DND-41 (cell line): Measurements from ENCODE around the gene RACGAP1.

Source experiments
- ATAC-seq: fragments of 200-7000 bp; cut with Tn5 transposase; 3 replicates; pipeline ENCODE4 v1.9.1; 2021; ENCODE audit warnings: low read depth; ENCODE audit not compliant: insufficient read depth
- DNase-seq: peaks from one replicate; pipeline ENCODE4 v3.0.0-alpha.2; 2020
- H2AFZ ChIP-seq: 2 replicates; pipeline ENCODE4 v1.6.0; 2012; ENCODE audit warnings: low read depth, low read length
- H3K27ac ChIP-seq: 2 replicates; pipeline ENCODE4 v1.5.1; 2012; ENCODE audit warnings: low read length, inconsistent platforms
- H3K27me3 ChIP-seq: fragments of 200-600 bp; sonication (generic); 2 replicates; pipeline ENCODE4 v1.6.0; 2012; ENCODE audit warnings: low read length, mild to moderate bottlenecking, inconsistent platforms; ENCODE audit not compliant: insufficient read depth, poor library complexity
- H3K36me3 ChIP-seq: 2 replicates; pipeline ENCODE4 v1.5.1; 2012; ENCODE audit warnings: low read length, inconsistent platforms; ENCODE audit not compliant: insufficient read depth
- H3K4me1 ChIP-seq: 2 replicates; pipeline ENCODE4 v1.5.1; 2012; ENCODE audit warnings: mild to moderate bottlenecking, low read length; ENCODE audit not compliant: insufficient read depth
- H3K4me2 ChIP-seq: 2 replicates; pipeline ENCODE4 v1.6.0; 2012; ENCODE audit warnings: mild to moderate bottlenecking, moderate library complexity, low read length, inconsistent platforms; ENCODE audit not compliant: insufficient read depth
- H3K4me3 ChIP-seq, 2 experiments: fragments of 200-600 bp in 1 of 2; shearing (Covaris generic) in 1 of 2; 2 replicates each; pipeline ENCODE4 v1.5.1; 2012 to 2016; ENCODE audit warnings: inconsistent platforms in 2 of 2, low read length in 2 of 2, mild to moderate bottlenecking in 2 of 2, low read depth in 1 of 2, moderate library complexity in 1 of 2
- H3K79me2 ChIP-seq: 2 replicates; pipeline ENCODE4 v1.6.0; 2012; ENCODE audit warnings: low read length, inconsistent platforms; ENCODE audit not compliant: insufficient read depth
- H3K9ac ChIP-seq: 2 replicates; pipeline ENCODE4 v1.6.0; 2012; ENCODE audit warnings: low read depth, mild to moderate bottlenecking, inconsistent platforms, low read length, moderate library complexity
- H3K9me3 ChIP-seq: 2 replicates; pipeline ENCODE4 v1.5.1; 2012; ENCODE audit warnings: low read length, moderate library complexity, mild to moderate bottlenecking, inconsistent platforms; ENCODE audit not compliant: insufficient read depth, severe bottlenecking
- H4K20me1 ChIP-seq: 2 replicates; pipeline ENCODE4 v1.6.0; 2012; ENCODE audit warnings: low read length; ENCODE audit not compliant: insufficient read depth
- EZH2 ChIP-seq: IDR thresholded peaks from 3 replicates; pipeline ENCODE4 v1.6.1; 2012; ENCODE audit warnings: borderline replicate concordance, low read depth, mild to moderate bottlenecking, moderate library complexity, low read length, inconsistent platforms; ENCODE audit not compliant: severe bottlenecking
- TF ChIP-seq, protein P1 (sequence below): IDR thresholded peaks from 2 replicates; pipeline ENCODE4 v1.5.1; 2012; ENCODE audit warnings: borderline replicate concordance, low read length, moderate library complexity, mild to moderate bottlenecking; ENCODE audit not compliant: poor library complexity, severe bottlenecking; ENCODE audit errors: extremely low read depth

Gene RACGAP1

GRCh38 chr12:50018968-50019367 is 6.3 kb downstream of the RACGAP1 start:
- no peak for ATAC-seq
- H4K20me1 ChIP-seq, result peaks cover 33% of the 10 kb centered on the region
- H3K27ac ChIP-seq, result no peak overlapping the region
- H3K27me3 ChIP-seq, result no peaks in the 10 kb centered on the region
- peaks cover 30% of the 10 kb centered on the region for H3K4me1 ChIP-seq
- no peak overlapping the region for H3K9ac ChIP-seq
- H3K4me2 ChIP-seq, result no peak overlapping the region; the same call in 1 of the 2 replicates
- peaks cover 61% of the 10 kb centered on the region for H3K36me3 ChIP-seq
- H2AFZ ChIP-seq, result no peak overlapping the region
- H3K79me2 ChIP-seq, result peaks cover 99% of the 10 kb centered on the region
- H3K9me3 ChIP-seq, result no peaks in the 10 kb centered on the region
- TF ChIP-seq EZH2, result no peak
- TF ChIP-seq, protein P1, sequence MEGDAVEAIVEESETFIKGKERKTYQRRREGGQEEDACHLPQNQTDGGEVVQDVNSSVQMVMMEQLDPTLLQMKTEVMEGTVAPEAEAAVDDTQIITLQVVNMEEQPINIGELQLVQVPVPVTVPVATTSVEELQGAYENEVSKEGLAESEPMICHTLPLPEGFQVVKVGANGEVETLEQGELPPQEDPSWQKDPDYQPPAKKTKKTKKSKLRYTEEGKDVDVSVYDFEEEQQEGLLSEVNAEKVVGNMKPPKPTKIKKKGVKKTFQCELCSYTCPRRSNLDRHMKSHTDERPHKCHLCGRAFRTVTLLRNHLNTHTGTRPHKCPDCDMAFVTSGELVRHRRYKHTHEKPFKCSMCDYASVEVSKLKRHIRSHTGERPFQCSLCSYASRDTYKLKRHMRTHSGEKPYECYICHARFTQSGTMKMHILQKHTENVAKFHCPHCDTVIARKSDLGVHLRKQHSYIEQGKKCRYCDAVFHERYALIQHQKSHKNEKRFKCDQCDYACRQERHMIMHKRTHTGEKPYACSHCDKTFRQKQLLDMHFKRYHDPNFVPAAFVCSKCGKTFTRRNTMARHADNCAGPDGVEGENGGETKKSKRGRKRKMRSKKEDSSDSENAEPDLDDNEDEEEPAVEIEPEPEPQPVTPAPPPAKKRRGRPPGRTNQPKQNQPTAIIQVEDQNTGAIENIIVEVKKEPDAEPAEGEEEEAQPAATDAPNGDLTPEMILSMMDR, result no peak
- no peak for DNase-seq
- H3K4me3 ChIP-seq, result no peak overlapping the region

- Histone ChIP-seq H3K79me2 (peaks cover 99% of the 10 kb centered on the region), H3K9ac (no peak overlapping the region), H2AFZ (no peak overlapping the region), H3K36me3 (peaks cover 63% of the 10 kb centered on the region), H3K27ac (no peak overlapping the region), H4K20me1 (peaks cover 38% of the 10 kb centered on the region), H3K9me3 (no peaks in the 10 kb centered on the region), H3K4me3 (no peak overlapping the region), H3K4me2 (no peak overlapping the region), H3K27me3 (no peaks in the 10 kb centered on the region), H3K4me1 (peaks cover 22% of the 10 kb centered on the region)
- ATAC-seq, result no peak
- TF ChIP-seq, protein P1, result no peak
- TF ChIP-seq EZH2, result no peak
- DNase-seq, result no peak
These were observed 7.1 kb downstream of the RACGAP1 start for GRCh38 chr12:50018154-50018553.

GRCh38 chr12:50017641-50018040 is 7.7 kb downstream of the RACGAP1 start:
- Histone ChIP-seq H3K9me3 (no peaks in the 10 kb centered on the region), H3K4me3 (no peak overlapping the region), H3K4me1 (peaks cover 16% of the 10 kb centered on the region), H3K27ac (no peak overlapping the region), H3K4me2 (no peak overlapping the region), H4K20me1 (peaks cover 35% of the 10 kb centered on the region), H3K36me3 (peaks cover 60% of the 10 kb centered on the region), H3K79me2 (peaks cover 98% of the 10 kb centered on the region), H2AFZ (no peak overlapping the region), H3K9ac (no peak overlapping the region), H3K27me3 (no peaks in the 10 kb centered on the region)
- ATAC-seq (no peak), DNase-seq (no peak)
- TF ChIP-seq EZH2, result no peak
- TF ChIP-seq, protein P1, result no peak
